ENCODE measurements around the gene KLC4.

The KLC4 gene

DNA sequence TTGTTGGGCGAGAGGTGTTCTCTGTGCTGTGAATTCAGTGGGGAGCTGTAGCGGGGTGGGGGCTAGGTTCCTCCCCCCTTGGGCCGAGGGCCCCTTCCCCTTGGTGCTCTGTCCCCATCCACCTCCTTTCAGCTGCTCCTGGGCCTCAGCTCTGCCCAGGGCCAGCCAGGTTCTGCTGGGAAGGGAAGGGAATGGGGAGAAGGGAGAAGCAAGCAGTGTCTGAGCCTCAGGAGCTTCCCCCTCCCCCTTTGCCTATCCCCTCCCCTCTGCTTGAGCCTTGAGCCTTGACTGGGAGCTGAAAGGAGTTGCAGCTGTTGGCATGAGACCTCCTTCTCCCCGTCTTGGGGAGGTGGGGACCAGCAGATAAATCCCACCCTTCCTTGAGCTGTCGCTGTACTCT lies 38.6 kb upstream of the KLC4 start:
- peak overlapping the region; percentile 98 for H3K9ac ChIP-seq (ENCODE audit: low read depth, low read length)
- peaks cover 18% of the 10 kb centered on the region for H3K4me1 ChIP-seq (ENCODE audit: control insufficient read depth, insufficient read depth, low read length)
- H3K9me3 ChIP-seq (replicated peaks; ENCODE audit: low read length) = no peaks in the 10 kb centered on the region
- peak overlapping the region; percentile 100 for H3K4me3 ChIP-seq (ENCODE audit: low read length)
- peak overlapping the region; percentile 96 for H3K4me2 ChIP-seq (ENCODE audit: low read length)
- no peaks in the 10 kb centered on the region for H3K27me3 ChIP-seq (ENCODE audit: control insufficient read depth, insufficient read depth, low read length)
- H3K36me3 ChIP-seq (ENCODE audit: insufficient read depth, low read length) = peaks cover 67% of the 10 kb centered on the region

- H3K9ac ChIP-seq (ENCODE audit: low read depth, low read length) = peak within 1 kb of the TSS; percentile 98
- no peaks in the 10 kb centered on the region for H3K9me3 ChIP-seq (replicated peaks; ENCODE audit: low read length)
- peak within 1 kb of the TSS; percentile 100 for H3K4me3 ChIP-seq (ENCODE audit: low read length)
- H3K27me3 ChIP-seq (ENCODE audit: control insufficient read depth, insufficient read depth, low read length) = no peaks in the 10 kb centered on the region
- peak within 1 kb of the TSS; percentile 96 for H3K4me2 ChIP-seq (ENCODE audit: low read length)
- H3K36me3 ChIP-seq (ENCODE audit: insufficient read depth, low read length) = peaks cover 73% of the 10 kb centered on the region
- peaks cover 13% of the 10 kb centered on the region for H3K4me1 ChIP-seq (ENCODE audit: control insufficient read depth, insufficient read depth, low read length)
These were observed 38.0 kb upstream of the KLC4 start, which contains the start of gene RRP36 for GRCh38 chr6:43021270-43022047. Gene RRP36 (plus strand): TSS chr6:43021623. CDS start chr6:43021655, 32 bp downstream.

DNA sequence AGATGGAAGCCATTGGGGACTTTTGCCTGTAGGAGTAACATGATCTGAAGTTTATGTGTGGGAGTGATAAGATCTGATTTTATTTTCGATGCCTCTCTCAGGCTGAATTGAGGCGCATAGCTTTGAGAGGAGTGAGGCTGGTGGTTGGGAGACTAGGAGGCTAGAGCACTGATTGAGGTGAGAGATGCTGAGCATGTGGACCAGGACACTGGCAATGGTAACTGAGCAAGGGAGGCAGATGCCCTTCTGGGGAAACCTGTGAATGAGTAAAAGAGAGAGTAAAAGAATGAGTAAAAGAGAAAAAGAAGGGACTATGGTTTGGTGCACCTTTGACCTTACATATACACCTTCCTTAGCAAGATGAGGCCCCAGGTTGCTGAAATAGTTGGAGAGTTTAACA lies 35.0 kb upstream of the KLC4 start:
- Histone ChIP-seq H3K27me3 (ENCODE audit: control insufficient read depth, insufficient read depth, low read length) (no peaks in the 10 kb centered on the region), H3K4me2 (ENCODE audit: low read length) (no peak overlapping the region), H3K9ac (ENCODE audit: low read depth, low read length) (no peak overlapping the region), H3K9me3 (replicated peaks; ENCODE audit: low read length) (no peaks in the 10 kb centered on the region), H3K4me1 (ENCODE audit: control insufficient read depth, insufficient read depth, low read length) (peaks cover 10% of the 10 kb centered on the region), H3K36me3 (ENCODE audit: insufficient read depth, low read length) (peaks cover 73% of the 10 kb centered on the region), H3K4me3 (ENCODE audit: low read length) (no peak overlapping the region)

- Histone ChIP-seq H3K9me3 (replicated peaks; ENCODE audit: low read length) (no peaks in the 10 kb centered on the region), H3K4me1 (ENCODE audit: control insufficient read depth, insufficient read depth, low read length) (peaks cover under 1% of the 10 kb centered on the region), H3K36me3 (ENCODE audit: insufficient read depth, low read length) (peaks cover 65% of the 10 kb centered on the region), H3K4me2 (ENCODE audit: low read length) (no peak overlapping the region), H3K4me3 (ENCODE audit: low read length) (no peak overlapping the region), H3K27me3 (ENCODE audit: control insufficient read depth, insufficient read depth, low read length) (no peaks in the 10 kb centered on the region), H3K9ac (ENCODE audit: low read depth, low read length) (no peak overlapping the region)
These were observed 33.1 kb upstream of the KLC4 start for GRCh38 chr6:43026365-43026764.

GRCh38 chr6:43029120-43029519 lies 30.3 kb upstream of the KLC4 start:
- Histone ChIP-seq H3K9me3 (replicated peaks; ENCODE audit: low read length) (no peaks in the 10 kb centered on the region), H3K9ac (ENCODE audit: low read depth, low read length) (no peak overlapping the region), H3K4me3 (ENCODE audit: low read length) (no peak overlapping the region), H3K27me3 (ENCODE audit: control insufficient read depth, insufficient read depth, low read length) (no peaks in the 10 kb centered on the region), H3K36me3 (ENCODE audit: insufficient read depth, low read length) (peaks cover 69% of the 10 kb centered on the region), H3K4me1 (ENCODE audit: control insufficient read depth, insufficient read depth, low read length) (no peaks in the 10 kb centered on the region), H3K4me2 (ENCODE audit: low read length) (no peak overlapping the region)

DNA sequence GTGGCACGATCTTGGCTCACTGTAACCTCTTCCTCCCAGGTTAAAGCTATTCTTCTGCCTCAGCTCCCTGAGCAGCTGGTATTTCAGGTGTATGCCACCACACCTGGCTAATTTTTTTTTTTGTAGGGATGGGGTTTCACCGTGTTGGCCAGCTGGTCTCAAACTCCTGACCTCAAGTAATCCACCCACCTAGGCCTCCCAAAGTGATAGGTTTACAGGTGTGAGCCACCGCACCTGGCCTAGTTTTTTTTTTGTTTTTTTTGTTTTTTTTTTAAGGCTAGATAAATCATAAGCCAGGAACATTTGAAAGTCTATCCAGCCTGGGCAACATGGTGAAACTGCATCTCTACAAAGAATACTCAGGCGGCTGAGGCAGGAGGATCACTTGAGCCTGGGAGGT lies 27.1 kb upstream of the KLC4 start:
- no peaks in the 10 kb centered on the region for H3K4me1 ChIP-seq (ENCODE audit: control insufficient read depth, insufficient read depth, low read length)
- no peak overlapping the region for H3K4me3 ChIP-seq (ENCODE audit: low read length)
- H3K9ac ChIP-seq (ENCODE audit: low read depth, low read length) = no peak overlapping the region
- H3K9me3 ChIP-seq (replicated peaks; ENCODE audit: low read length) = no peaks in the 10 kb centered on the region
- H3K36me3 ChIP-seq (ENCODE audit: insufficient read depth, low read length) = peaks cover 58% of the 10 kb centered on the region
- H3K4me2 ChIP-seq (ENCODE audit: low read length) = no peak overlapping the region
- H3K27me3 ChIP-seq (ENCODE audit: control insufficient read depth, insufficient read depth, low read length) = no peaks in the 10 kb centered on the region

DNA sequence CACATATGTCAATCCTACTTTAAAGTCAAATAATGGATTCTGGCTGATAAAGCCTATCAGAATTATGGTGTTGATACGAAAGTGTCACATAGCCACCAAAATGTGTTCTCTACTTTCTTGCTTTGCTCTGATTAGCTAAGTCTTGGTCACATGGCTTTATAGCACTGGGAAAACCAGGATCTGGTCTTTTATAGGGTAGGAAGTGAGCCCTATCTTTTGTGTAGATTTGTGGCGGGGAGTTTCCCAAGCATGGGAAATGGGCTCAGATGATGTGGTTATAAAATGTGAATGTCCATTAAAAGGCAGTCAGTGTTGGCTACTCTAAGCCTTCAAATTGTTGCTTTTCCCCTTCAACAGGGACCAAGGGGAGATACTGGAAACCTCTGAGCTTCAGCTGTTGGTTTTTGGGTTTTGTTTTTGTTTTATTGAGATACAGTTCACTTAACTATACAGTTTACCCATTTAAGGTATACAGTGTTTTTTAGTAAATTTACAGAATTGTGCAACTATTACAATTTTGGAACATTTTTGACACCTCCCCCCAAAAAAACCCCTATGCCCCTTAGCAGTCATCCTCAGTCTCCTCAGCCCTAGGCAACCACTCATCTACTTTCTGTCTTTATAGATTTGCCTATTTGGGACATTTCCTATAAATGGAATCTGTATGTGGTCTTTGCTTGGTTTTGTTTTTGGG lies 25.8 kb upstream of the KLC4 start:
- Histone ChIP-seq H3K9ac (ENCODE audit: low read depth, low read length) (no peak overlapping the region), H3K4me1 (ENCODE audit: control insufficient read depth, insufficient read depth, low read length) (no peaks in the 10 kb centered on the region), H3K4me3 (ENCODE audit: low read length) (no peak overlapping the region), H3K36me3 (ENCODE audit: insufficient read depth, low read length) (peaks cover 63% of the 10 kb centered on the region), H3K27me3 (ENCODE audit: control insufficient read depth, insufficient read depth, low read length) (no peaks in the 10 kb centered on the region), H3K9me3 (replicated peaks; ENCODE audit: low read length) (no peaks in the 10 kb centered on the region), H3K4me2 (ENCODE audit: low read length) (no peak overlapping the region)

DNA sequence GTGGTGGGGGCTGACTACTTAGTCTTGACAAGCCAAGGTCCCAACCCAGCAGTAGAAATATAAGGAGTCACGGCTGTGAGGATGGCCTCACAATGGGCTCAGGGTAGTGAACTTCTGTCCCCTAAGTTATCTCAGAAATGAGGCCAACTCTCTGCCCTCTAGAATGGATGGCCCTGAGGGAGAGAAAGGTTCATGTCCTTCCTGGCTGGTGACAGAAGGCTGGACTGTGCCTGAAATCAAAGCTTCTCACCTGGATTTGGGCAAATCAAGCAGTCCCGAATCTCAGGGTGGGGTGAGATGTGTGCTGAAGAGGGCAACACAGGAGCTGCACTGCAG lies 25.3 kb upstream of the KLC4 start:
- H3K4me1 ChIP-seq (ENCODE audit: control insufficient read depth, insufficient read depth, low read length) = no peaks in the 10 kb centered on the region
- peaks cover 63% of the 10 kb centered on the region for H3K36me3 ChIP-seq (ENCODE audit: insufficient read depth, low read length)
- no peak overlapping the region for H3K9ac ChIP-seq (ENCODE audit: low read depth, low read length)
- H3K4me2 ChIP-seq (ENCODE audit: low read length) = no peak overlapping the region
- no peak overlapping the region for H3K4me3 ChIP-seq (ENCODE audit: low read length)
- no peaks in the 10 kb centered on the region for H3K27me3 ChIP-seq (ENCODE audit: control insufficient read depth, insufficient read depth, low read length)
- H3K9me3 ChIP-seq (replicated peaks; ENCODE audit: low read length) = no peaks in the 10 kb centered on the region

DNA sequence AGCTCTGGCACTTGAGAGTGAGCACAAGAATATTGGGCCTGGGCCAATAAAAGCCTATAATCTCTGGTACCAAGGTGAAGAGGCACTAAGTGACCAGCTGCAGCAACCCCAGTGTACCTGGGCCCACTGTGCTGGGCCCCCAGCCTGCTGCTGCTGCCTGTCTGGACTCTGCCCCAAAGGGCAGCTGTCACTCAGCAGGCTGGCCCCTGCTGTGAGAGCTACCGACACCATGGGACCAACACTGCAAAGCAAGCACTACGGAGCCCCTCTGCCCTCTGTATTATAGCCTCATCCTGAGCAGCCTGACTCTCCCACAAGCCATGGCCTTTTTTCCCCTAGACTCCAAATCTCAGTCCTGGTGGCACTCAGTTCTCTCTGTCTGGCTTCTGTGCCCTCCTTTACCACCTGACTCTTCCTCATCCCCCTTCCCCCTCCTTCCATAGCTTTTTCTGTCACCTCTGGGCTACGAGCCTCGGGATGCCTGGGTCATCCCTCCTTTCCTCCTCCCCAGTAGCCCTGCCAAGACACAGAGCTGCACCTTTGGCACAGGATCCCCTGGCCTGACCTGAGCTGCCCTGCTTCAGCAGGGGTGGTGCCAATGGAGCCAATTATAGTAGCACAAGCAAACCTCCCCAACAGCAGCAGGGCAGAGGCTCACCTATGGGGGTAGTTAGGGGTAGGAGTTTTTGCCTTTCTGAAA lies 23.8 kb upstream of the KLC4 start:
- Histone ChIP-seq H3K36me3 (ENCODE audit: insufficient read depth, low read length) (peaks cover 61% of the 10 kb centered on the region), H3K4me2 (ENCODE audit: low read length) (no peak overlapping the region), H3K4me1 (ENCODE audit: control insufficient read depth, insufficient read depth, low read length) (no peaks in the 10 kb centered on the region), H3K27me3 (ENCODE audit: control insufficient read depth, insufficient read depth, low read length) (no peaks in the 10 kb centered on the region), H3K9ac (ENCODE audit: low read depth, low read length) (no peak overlapping the region), H3K9me3 (replicated peaks; ENCODE audit: low read length) (no peaks in the 10 kb centered on the region), H3K4me3 (ENCODE audit: low read length) (no peak overlapping the region)

DNA sequence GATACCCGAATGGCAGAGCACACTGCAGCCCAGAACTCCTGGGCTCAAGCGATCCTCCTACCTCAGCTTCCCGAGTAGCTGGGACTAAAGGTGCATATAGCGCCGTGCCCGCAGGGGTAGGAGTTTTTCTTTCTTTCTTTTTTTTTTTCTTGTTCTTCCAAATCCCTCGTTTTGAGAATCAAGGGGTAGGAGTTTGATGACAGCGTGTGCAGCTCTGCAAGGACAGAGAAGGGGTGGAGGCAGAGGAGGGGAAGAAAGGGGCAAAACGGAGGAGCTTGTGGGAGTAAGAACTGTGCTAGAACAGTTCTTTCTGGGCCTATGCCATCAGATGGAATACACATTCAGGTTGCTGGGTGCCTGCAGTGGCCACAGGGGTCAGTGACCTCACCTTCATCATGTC lies 22.7 kb upstream of the KLC4 start:
- Histone ChIP-seq H3K27me3 (ENCODE audit: control insufficient read depth, insufficient read depth, low read length) (no peaks in the 10 kb centered on the region), H3K4me1 (ENCODE audit: control insufficient read depth, insufficient read depth, low read length) (no peaks in the 10 kb centered on the region), H3K4me3 (ENCODE audit: low read length) (no peak overlapping the region), H3K9me3 (replicated peaks; ENCODE audit: low read length) (no peaks in the 10 kb centered on the region), H3K36me3 (ENCODE audit: insufficient read depth, low read length) (peaks cover 64% of the 10 kb centered on the region), H3K4me2 (ENCODE audit: low read length) (no peak overlapping the region), H3K9ac (ENCODE audit: low read depth, low read length) (no peak overlapping the region)

GRCh38 chr6:43037197-43037596 lies 22.2 kb upstream of the KLC4 start:
- Histone ChIP-seq H3K36me3 (ENCODE audit: insufficient read depth, low read length) (peaks cover 61% of the 10 kb centered on the region), H3K4me3 (ENCODE audit: low read length) (no peak overlapping the region), H3K9ac (ENCODE audit: low read depth, low read length) (no peak overlapping the region), H3K9me3 (replicated peaks; ENCODE audit: low read length) (no peaks in the 10 kb centered on the region), H3K4me1 (ENCODE audit: control insufficient read depth, insufficient read depth, low read length) (no peaks in the 10 kb centered on the region), H3K27me3 (ENCODE audit: control insufficient read depth, insufficient read depth, low read length) (no peaks in the 10 kb centered on the region), H3K4me2 (ENCODE audit: low read length) (no peak overlapping the region)

All from skeletal muscle satellite cell (primary cell).